BLaER1 (cell line): ENCODE measurements around the gene TPO.

Source experiments
- H3K27ac ChIP-seq: shearing (Covaris generic); formaldehyde crosslinking; 2 replicates; pipeline ENCODE4 v1.8.1; 2022
- H3K27me3 ChIP-seq: shearing (Covaris generic); formaldehyde crosslinking; 2 replicates; pipeline ENCODE4 v1.8.1; 2022
- H3K36me3 ChIP-seq: shearing (Covaris generic); formaldehyde crosslinking; 2 replicates; pipeline ENCODE4 v1.8.1; 2022
- H3K4me1 ChIP-seq: shearing (Covaris generic); formaldehyde crosslinking; 2 replicates; pipeline ENCODE4 v1.8.1; 2022
- H3K4me2 ChIP-seq: shearing (Covaris generic); formaldehyde crosslinking; 2 replicates; pipeline ENCODE4 v1.8.1; 2022
- H3K4me3 ChIP-seq: shearing (Covaris generic); formaldehyde crosslinking; 2 replicates; pipeline ENCODE4 v1.8.1; 2022
- H3K9ac ChIP-seq: shearing (Covaris generic); formaldehyde crosslinking; 2 replicates; pipeline ENCODE4 v1.8.1; 2022
- H3K9me3 ChIP-seq: shearing (Covaris generic); formaldehyde crosslinking; 2 replicates; pipeline ENCODE4 v1.8.1; 2022
- H4K20me1 ChIP-seq: shearing (Covaris generic); formaldehyde crosslinking; 2 replicates; pipeline ENCODE4 v1.8.1; 2022
- Cebpa-rat ChIP-seq: shearing (Covaris generic); IDR thresholded peaks from 2 replicates; pipeline ENCODE4 v1.8.1; 2022

TPO gene

DNA sequence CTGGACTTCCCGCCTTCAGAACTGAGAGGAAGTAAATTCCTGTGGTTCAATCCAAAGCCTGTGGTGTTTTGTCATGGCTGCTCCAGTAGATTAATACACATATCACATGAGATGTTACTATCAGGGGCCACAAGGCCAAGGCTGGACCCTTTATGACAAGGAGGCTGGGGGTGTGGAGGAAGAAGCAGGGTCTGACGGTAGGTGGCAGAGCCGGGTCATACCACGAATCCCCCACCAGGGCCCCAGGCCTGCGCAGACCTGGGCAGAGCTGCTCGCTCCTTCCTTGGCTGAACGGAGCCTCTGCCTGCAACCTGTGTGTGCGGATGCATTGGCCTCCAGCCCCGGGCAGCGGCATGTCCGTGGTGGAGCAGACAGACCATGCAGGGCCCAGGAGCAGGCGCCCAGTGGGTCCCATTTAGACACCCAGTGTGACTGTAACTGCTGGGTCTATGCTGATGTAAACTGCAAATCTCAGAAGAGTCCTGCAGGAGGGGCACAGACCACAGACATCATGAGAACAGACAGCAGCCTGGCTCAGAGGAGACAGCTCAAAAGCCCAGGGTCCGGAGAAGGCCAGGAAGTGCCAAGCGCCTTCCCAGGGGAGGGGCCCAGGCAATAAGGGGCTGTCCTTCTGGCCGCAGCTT, 175.8 kb downstream of the TPO start:
- Histone ChIP-seq H3K4me1 (peaks cover 69% of the 10 kb centered on the region), H3K9me3 (no peaks in the 10 kb centered on the region), H3K36me3 (no peaks in the 10 kb centered on the region), H3K27ac (no peak overlapping the region), H3K27me3 (no peaks in the 10 kb centered on the region), H3K4me3 (no peak overlapping the region), H3K9ac (0 out of 2 replicates have a peak overlapping the region, but pooled peaks have one; percentile 5), H3K4me2 (peak overlapping the region; percentile 62), H4K20me1 (peaks cover 41% of the 10 kb centered on the region)
- TF ChIP-seq Cebpa-rat = no peak

DNA sequence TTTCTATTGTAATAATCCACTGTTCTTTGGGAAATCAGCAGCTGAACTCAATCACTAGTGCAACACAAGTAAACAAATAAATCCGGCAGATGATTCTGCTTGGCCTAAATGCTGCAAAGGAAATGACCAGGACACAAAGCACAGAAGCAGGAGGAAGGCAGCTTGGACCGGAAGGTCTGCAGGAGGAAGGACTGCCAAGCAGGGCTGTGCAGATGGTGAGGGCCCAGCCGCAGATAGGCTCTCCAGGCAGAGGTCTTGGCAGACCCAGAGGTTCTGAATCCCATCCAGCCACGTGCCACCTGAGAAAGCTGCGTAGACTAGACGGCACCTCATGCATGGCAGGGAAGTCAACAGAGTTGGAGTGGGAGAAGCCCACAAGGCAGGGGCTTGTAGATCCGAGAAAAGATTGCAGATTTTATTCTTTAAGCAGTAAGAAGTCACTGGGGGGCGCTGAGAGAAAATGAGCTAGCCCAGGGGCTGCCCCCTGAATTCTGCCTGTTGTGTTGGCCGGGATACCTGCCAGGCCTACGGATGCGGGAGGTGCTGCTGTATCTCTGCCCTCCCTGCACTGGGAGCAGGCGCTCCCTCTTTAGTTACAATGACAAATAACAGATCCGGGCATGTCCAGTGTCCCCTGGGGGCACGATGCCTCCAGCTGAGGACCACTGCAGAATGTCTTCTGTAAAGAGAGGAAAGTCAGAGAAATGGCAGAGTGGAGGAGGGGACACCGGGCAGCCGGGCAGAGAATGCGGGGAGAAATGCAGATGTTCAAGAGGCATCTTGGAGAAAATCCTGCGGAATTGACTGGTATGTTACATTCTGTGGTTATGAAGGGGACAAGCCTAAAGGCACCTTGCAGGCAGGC, 177.6 kb downstream of the TPO start:
- H3K4me3 ChIP-seq = no peak overlapping the region
- H3K4me1 ChIP-seq = peaks cover 81% of the 10 kb centered on the region
- H3K9ac ChIP-seq = no peak overlapping the region
- H3K4me2 ChIP-seq = peak overlapping the region; percentile 85
- no peaks in the 10 kb centered on the region for H3K27me3 ChIP-seq
- H4K20me1 ChIP-seq = peaks cover 28% of the 10 kb centered on the region; the same call in 1 of the 2 replicates
- H3K36me3 ChIP-seq = no peaks in the 10 kb centered on the region
- H3K9me3 ChIP-seq = no peaks in the 10 kb centered on the region
- no peak for TF ChIP-seq Cebpa-rat
- H3K27ac ChIP-seq = no peak overlapping the region

- H3K27ac ChIP-seq = no peak overlapping the region
- H3K27me3 ChIP-seq = no peaks in the 10 kb centered on the region
- no peaks in the 10 kb centered on the region for H3K36me3 ChIP-seq
- no peak for TF ChIP-seq Cebpa-rat
- peaks cover 75% of the 10 kb centered on the region for H3K4me1 ChIP-seq
- peak overlapping the region; percentile 85 for H3K4me2 ChIP-seq
- H4K20me1 ChIP-seq = peaks cover 22% of the 10 kb centered on the region; the same call in 1 of the 2 replicates
- no peak overlapping the region for H3K9ac ChIP-seq
- no peak overlapping the region for H3K4me3 ChIP-seq
- no peaks in the 10 kb centered on the region for H3K9me3 ChIP-seq
Observed at GRCh38 chr2:1591461-1591770, 178.2 kb downstream of the TPO start.
